Panc1 (cell line): ENCODE data around the gene POFUT2.

Experiments used
- POLR2AphosphoS5 ChIP-seq: IDR thresholded peaks from 2 replicates; pipeline ENCODE4 v1.6.1; 2012; ENCODE audit warnings: mild to moderate bottlenecking, low read depth, low read length, moderate library complexity
- SIN3A ChIP-seq: IDR thresholded peaks from 2 replicates; pipeline ENCODE4 v1.6.1; 2012; ENCODE audit warnings: low read depth, mild to moderate bottlenecking, low read length, moderate library complexity, borderline replicate concordance; ENCODE audit not compliant: insufficient read depth
- TCF7L2 ChIP-seq: IDR thresholded peaks from 2 replicates; pipeline ENCODE4 v1.6.1; 2011; ENCODE audit warnings: mild to moderate bottlenecking, low read depth, low read length, inconsistent platforms
- TF ChIP-seq, protein P1 (sequence below): fragments of 450-650 bp; IDR thresholded peaks from 2 replicates; pipeline ENCODE4 v1.5.1; 2017; ENCODE audit warnings: mild to moderate bottlenecking
- TF ChIP-seq, protein P2 (sequence below), 2 experiments: IDR thresholded peaks; 2 replicates each; pipeline ENCODE4 v1.6.1; 2011 to 2012; ENCODE audit warnings: low read depth in 2 of 2, control low read depth in 1 of 2, low read length in 1 of 2, mild to moderate bottlenecking in 1 of 2, moderate library complexity in 1 of 2; ENCODE audit not compliant: insufficient read depth in 1 of 2

DNA sequence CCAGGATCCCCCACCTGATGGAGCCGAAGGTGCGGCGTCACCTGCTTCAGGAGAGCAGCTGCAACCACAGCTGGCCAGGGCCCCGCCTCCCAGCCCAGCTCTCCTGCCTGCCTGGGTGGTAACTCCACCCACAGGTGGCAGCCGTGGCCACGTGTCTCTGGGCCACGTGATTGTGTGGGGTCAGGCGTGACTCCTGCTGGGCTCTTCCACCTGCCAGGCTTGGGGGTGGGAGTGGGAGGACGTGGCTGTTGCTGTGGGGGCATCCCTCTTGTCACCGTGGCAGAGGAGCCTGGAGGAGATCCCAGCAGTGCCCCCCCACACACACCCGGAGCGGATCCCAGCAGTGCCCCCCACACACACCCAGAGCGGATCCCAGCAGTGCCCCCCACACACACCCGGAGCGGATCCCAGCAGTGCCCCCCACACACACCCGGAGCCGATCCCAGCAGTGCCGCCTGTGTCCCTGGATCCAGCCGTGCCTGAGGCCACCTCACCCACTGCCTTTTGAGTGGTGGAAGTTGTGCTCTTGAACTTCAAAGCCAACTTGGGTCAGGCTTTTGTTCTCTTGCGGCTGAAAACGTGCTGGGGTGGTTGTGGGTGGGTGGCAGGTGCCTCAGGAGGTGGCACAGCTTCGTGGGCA is 32.2 kb downstream of the POFUT2 start:
- TF ChIP-seq POLR2AphosphoS5 (no peak), SIN3A (no peak), TCF7L2 (no peak)
- TF ChIP-seq, protein P1, sequence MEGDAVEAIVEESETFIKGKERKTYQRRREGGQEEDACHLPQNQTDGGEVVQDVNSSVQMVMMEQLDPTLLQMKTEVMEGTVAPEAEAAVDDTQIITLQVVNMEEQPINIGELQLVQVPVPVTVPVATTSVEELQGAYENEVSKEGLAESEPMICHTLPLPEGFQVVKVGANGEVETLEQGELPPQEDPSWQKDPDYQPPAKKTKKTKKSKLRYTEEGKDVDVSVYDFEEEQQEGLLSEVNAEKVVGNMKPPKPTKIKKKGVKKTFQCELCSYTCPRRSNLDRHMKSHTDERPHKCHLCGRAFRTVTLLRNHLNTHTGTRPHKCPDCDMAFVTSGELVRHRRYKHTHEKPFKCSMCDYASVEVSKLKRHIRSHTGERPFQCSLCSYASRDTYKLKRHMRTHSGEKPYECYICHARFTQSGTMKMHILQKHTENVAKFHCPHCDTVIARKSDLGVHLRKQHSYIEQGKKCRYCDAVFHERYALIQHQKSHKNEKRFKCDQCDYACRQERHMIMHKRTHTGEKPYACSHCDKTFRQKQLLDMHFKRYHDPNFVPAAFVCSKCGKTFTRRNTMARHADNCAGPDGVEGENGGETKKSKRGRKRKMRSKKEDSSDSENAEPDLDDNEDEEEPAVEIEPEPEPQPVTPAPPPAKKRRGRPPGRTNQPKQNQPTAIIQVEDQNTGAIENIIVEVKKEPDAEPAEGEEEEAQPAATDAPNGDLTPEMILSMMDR: no peak
- TF ChIP-seq, protein P2, sequence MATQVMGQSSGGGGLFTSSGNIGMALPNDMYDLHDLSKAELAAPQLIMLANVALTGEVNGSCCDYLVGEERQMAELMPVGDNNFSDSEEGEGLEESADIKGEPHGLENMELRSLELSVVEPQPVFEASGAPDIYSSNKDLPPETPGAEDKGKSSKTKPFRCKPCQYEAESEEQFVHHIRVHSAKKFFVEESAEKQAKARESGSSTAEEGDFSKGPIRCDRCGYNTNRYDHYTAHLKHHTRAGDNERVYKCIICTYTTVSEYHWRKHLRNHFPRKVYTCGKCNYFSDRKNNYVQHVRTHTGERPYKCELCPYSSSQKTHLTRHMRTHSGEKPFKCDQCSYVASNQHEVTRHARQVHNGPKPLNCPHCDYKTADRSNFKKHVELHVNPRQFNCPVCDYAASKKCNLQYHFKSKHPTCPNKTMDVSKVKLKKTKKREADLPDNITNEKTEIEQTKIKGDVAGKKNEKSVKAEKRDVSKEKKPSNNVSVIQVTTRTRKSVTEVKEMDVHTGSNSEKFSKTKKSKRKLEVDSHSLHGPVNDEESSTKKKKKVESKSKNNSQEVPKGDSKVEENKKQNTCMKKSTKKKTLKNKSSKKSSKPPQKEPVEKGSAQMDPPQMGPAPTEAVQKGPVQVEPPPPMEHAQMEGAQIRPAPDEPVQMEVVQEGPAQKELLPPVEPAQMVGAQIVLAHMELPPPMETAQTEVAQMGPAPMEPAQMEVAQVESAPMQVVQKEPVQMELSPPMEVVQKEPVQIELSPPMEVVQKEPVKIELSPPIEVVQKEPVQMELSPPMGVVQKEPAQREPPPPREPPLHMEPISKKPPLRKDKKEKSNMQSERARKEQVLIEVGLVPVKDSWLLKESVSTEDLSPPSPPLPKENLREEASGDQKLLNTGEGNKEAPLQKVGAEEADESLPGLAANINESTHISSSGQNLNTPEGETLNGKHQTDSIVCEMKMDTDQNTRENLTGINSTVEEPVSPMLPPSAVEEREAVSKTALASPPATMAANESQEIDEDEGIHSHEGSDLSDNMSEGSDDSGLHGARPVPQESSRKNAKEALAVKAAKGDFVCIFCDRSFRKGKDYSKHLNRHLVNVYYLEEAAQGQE (IDR thresholded peaks at IDR 0.05; ENCODE audit: insufficient read depth in 1 of 2, low read depth in 2 of 2, low read length in 1 of 2): no peak
